ENCODE data around the gene FSIP2. TPM values are rescaled to one million over a fixed set of nuclear protein-coding genes. Genes with fewer than 3 reads are reported as not detected.

The FSIP2 gene
- total and polyA plus RNA-seq, 2 donors from 2014 or later: 0.22 to 1.2 TPM

- H3K36me3 ChIP-seq (ENCODE audit: control insufficient read depth in 2 of 3, insufficient read depth in 3 of 3, low read length in 3 of 3): no peaks in the 10 kb centered on the region
- FAIRE-seq: no peak
- no peaks in the 10 kb centered on the region for H3K27me3 ChIP-seq (ENCODE audit: control insufficient read depth, insufficient read depth, low read length)
- no peak overlapping the region for H3K4me3 ChIP-seq (ENCODE audit: low read length in 3 of 3)
- no peaks in the 10 kb centered on the region for H3K4me1 ChIP-seq (ENCODE audit: control insufficient read depth in 2 of 3, insufficient read depth in 2 of 3, low read depth in 1 of 3, low read length in 3 of 3)
- intact Hi-C loops (cut with DNase I): no loop called here
- no peak overlapping the region for H3K27ac ChIP-seq (ENCODE audit: low read depth in 2 of 2, low read length in 2 of 2)
- no peak for DNase-seq
- no peaks in the 10 kb centered on the region for H3K9me3 ChIP-seq (ENCODE audit: control insufficient read depth in 2 of 3, insufficient read depth in 1 of 3, low read length in 3 of 3)
- no peak for TF ChIP-seq CTCF (IDR thresholded peaks at IDR 0.05; ENCODE audit: borderline replicate concordance, extremely low read depth, insufficient read depth)
- H3K9ac ChIP-seq (ENCODE audit: low read length in 3 of 3): no peak overlapping the region
Measured at GRCh38 chr2:185854885-185855284, 116.3 kb downstream of the FSIP2 start.

- no peak overlapping the region for H3K9ac ChIP-seq (ENCODE audit: low read length in 3 of 3)
- H3K36me3 ChIP-seq (ENCODE audit: control insufficient read depth in 2 of 3, insufficient read depth in 3 of 3, low read length in 3 of 3): no peaks in the 10 kb centered on the region
- FAIRE-seq: no peak
- intact Hi-C loops (cut with DNase I): no loop called here
- H3K27me3 ChIP-seq (ENCODE audit: control insufficient read depth, insufficient read depth, low read length): no peaks in the 10 kb centered on the region
- H3K4me1 ChIP-seq (ENCODE audit: control insufficient read depth in 2 of 3, insufficient read depth in 2 of 3, low read depth in 1 of 3, low read length in 3 of 3): no peaks in the 10 kb centered on the region
- no peak for TF ChIP-seq CTCF (IDR thresholded peaks at IDR 0.05; ENCODE audit: borderline replicate concordance, extremely low read depth, insufficient read depth)
- DNase-seq: no peak
- H3K4me3 ChIP-seq (ENCODE audit: low read length in 3 of 3): no peak overlapping the region
- no peaks in the 10 kb centered on the region for H3K9me3 ChIP-seq (ENCODE audit: control insufficient read depth in 2 of 3, insufficient read depth in 1 of 3, low read length in 3 of 3)
- H3K27ac ChIP-seq (ENCODE audit: low read depth in 2 of 2, low read length in 2 of 2): no peak overlapping the region
Measured at GRCh38 chr2:185857691-185858090, 119.1 kb downstream of the FSIP2 start.

GRCh38 chr2:185859506-185859905, 120.9 kb downstream of the FSIP2 start:
- intact Hi-C loops (cut with DNase I): no loop called here

More at GRCh38 chr2:185859506-185859905, 120.9 kb downstream of the FSIP2 start:
- Histone ChIP-seq H3K36me3 (ENCODE audit: control insufficient read depth in 2 of 3, insufficient read depth in 3 of 3, low read length in 3 of 3) (no peaks in the 10 kb centered on the region), H3K9me3 (ENCODE audit: control insufficient read depth in 2 of 3, insufficient read depth in 1 of 3, low read length in 3 of 3) (no peaks in the 10 kb centered on the region), H3K27me3 (ENCODE audit: control insufficient read depth, insufficient read depth, low read length) (no peaks in the 10 kb centered on the region), H3K27ac (ENCODE audit: low read depth in 2 of 2, low read length in 2 of 2) (no peak overlapping the region), H3K4me1 (ENCODE audit: control insufficient read depth in 2 of 3, insufficient read depth in 2 of 3, low read depth in 1 of 3, low read length in 3 of 3) (no peaks in the 10 kb centered on the region), H3K4me3 (ENCODE audit: low read length in 3 of 3) (no peak overlapping the region), H3K9ac (ENCODE audit: low read length in 3 of 3) (no peak overlapping the region)
- FAIRE-seq (no peak), DNase-seq (no peak)
- no peak for TF ChIP-seq CTCF (IDR thresholded peaks at IDR 0.05; ENCODE audit: borderline replicate concordance, extremely low read depth, insufficient read depth)

All from kidney (tissue), 14 donors.